H9 (cell line): ENCODE data around the gene NMRAL1. TPM values are rescaled to one million over a fixed set of nuclear protein-coding genes. Genes with fewer than 3 reads are reported as not detected.

Experiments
- DNase-seq: peaks from one replicate; pipeline ENCODE4 v3.0.0-alpha.2; 2017
- H2AFZ ChIP-seq: one replicate; pipeline ENCODE4 v1.6.1; 2013; ENCODE audit warnings: mild to moderate bottlenecking, low read length, control low read depth, moderate library complexity
- H2AK5ac ChIP-seq: 2 replicates; pipeline ENCODE4 v1.6.1; 2013; ENCODE audit warnings: low read length, control low read depth, mixed read lengths; ENCODE audit not compliant: insufficient read length
- H2BK120ac ChIP-seq: one replicate; pipeline ENCODE4 v1.6.1; 2013; ENCODE audit warnings: low read depth, mild to moderate bottlenecking, low read length, control low read depth, inconsistent platforms; ENCODE audit not compliant: poor library complexity, severe bottlenecking
- H2BK12ac ChIP-seq: 2 replicates; pipeline ENCODE4 v1.6.1; 2013; ENCODE audit warnings: low read length, control low read depth, mixed read lengths, low read depth; ENCODE audit not compliant: insufficient read length
- H2BK15ac ChIP-seq: 2 replicates; pipeline ENCODE4 v1.6.1; 2013; ENCODE audit warnings: low read depth, low read length, control low read depth
- H2BK20ac ChIP-seq: one replicate; pipeline ENCODE4 v1.6.1; 2013; ENCODE audit warnings: low read depth, mild to moderate bottlenecking, low read length, control low read depth, inconsistent platforms; ENCODE audit not compliant: poor library complexity, severe bottlenecking
- H2BK5ac ChIP-seq: 2 replicates; pipeline ENCODE4 v1.6.1; 2013; ENCODE audit warnings: low read length, control low read depth, mixed read lengths; ENCODE audit not compliant: insufficient read length
- H3K14ac ChIP-seq: 2 replicates; pipeline ENCODE4 v1.6.1; 2013; ENCODE audit warnings: low read length, control low read depth; ENCODE audit not compliant: insufficient read depth
- H3K18ac ChIP-seq: 2 replicates; pipeline ENCODE4 v1.6.1; 2013; ENCODE audit warnings: low read depth, mild to moderate bottlenecking, mixed read lengths, low read length, control low read depth; ENCODE audit not compliant: insufficient read length
- H3K23ac ChIP-seq: 2 replicates; pipeline ENCODE4 v1.6.1; 2013; ENCODE audit warnings: low read length, control low read depth, mixed read lengths, low read depth; ENCODE audit not compliant: insufficient read length
- H3K23me2 ChIP-seq: 2 replicates; pipeline ENCODE4 v1.6.1; 2013; ENCODE audit warnings: low read depth, mild to moderate bottlenecking, mixed read lengths, low read length, control low read depth; ENCODE audit not compliant: insufficient read length, poor library complexity, severe bottlenecking
- H3K27ac ChIP-seq: 2 replicates; pipeline ENCODE4 v1.5.1; 2013; ENCODE audit warnings: low read length, control low read depth, mixed read lengths, low read depth; ENCODE audit not compliant: insufficient read length
- H3K27me3 ChIP-seq: 2 replicates; pipeline ENCODE4 v1.6.1; 2013; ENCODE audit warnings: low read length, control low read depth, inconsistent platforms; ENCODE audit not compliant: insufficient read depth
- H3K4ac ChIP-seq: 2 replicates; pipeline ENCODE4 v1.6.1; 2013; ENCODE audit warnings: low read depth, mild to moderate bottlenecking, control low read depth, inconsistent platforms, low read length, moderate library complexity
- H3K4me1 ChIP-seq: 2 replicates; pipeline ENCODE4 v1.6.1; 2013; ENCODE audit warnings: low read length, control low read depth, inconsistent platforms; ENCODE audit not compliant: insufficient read depth
- H3K4me2 ChIP-seq: 2 replicates; pipeline ENCODE4 v1.6.1; 2013; ENCODE audit warnings: low read length, control low read depth, mixed read lengths; ENCODE audit not compliant: insufficient read length, insufficient read depth
- H3K56ac ChIP-seq: 2 replicates; pipeline ENCODE4 v1.6.1; 2013; ENCODE audit warnings: low read depth, mild to moderate bottlenecking, mixed read lengths, low read length, control low read depth; ENCODE audit not compliant: insufficient read length
- H3K79me1 ChIP-seq: 2 replicates; pipeline ENCODE4 v1.6.1; 2013; ENCODE audit warnings: low read depth, mild to moderate bottlenecking, moderate library complexity, low read length, control low read depth, inconsistent platforms; ENCODE audit not compliant: insufficient read depth, poor library complexity, severe bottlenecking
- H3K79me2 ChIP-seq: 2 replicates; pipeline ENCODE4 v1.6.1; 2013; ENCODE audit warnings: low read length, control low read depth, inconsistent platforms; ENCODE audit not compliant: insufficient read depth
- H3K9ac ChIP-seq: 2 replicates; pipeline ENCODE4 v1.6.1; 2013; ENCODE audit warnings: low read length, control low read depth, mixed read lengths; ENCODE audit not compliant: insufficient read length; ENCODE audit errors: extremely low read depth
- H3K9me3 ChIP-seq: one replicate; pipeline ENCODE4 v1.6.1; 2013; ENCODE audit warnings: low read depth, low read length, inconsistent platforms; ENCODE audit not compliant: control insufficient read depth
- H3T11ph ChIP-seq: one replicate; pipeline ENCODE4 v1.6.1; 2013; ENCODE audit warnings: mild to moderate bottlenecking, low read length, control low read depth, inconsistent platforms
- H4K20me1 ChIP-seq: one replicate; pipeline ENCODE4 v1.6.1; 2013; ENCODE audit not compliant: control insufficient read depth, insufficient read length, insufficient read depth
- H4K5ac ChIP-seq: 2 replicates; pipeline ENCODE4 v1.6.1; 2013; ENCODE audit warnings: low read depth, mild to moderate bottlenecking, mixed read lengths, low read length, control low read depth; ENCODE audit not compliant: insufficient read length
- H4K8ac ChIP-seq: replicated peaks from 2 replicates; pipeline ENCODE4 v1.6.1; 2013; ENCODE audit warnings: low read length, control low read depth, mixed read lengths, low read depth; ENCODE audit not compliant: insufficient read length
- H4K91ac ChIP-seq: 2 replicates; pipeline ENCODE4 v1.6.1; 2013; ENCODE audit warnings: low read depth, mild to moderate bottlenecking, moderate library complexity, mixed read lengths, low read length, control low read depth; ENCODE audit not compliant: insufficient read length
- H3K27ac Mint-ChIP-seq, 3 experiments: 2 replicates in 2 of 3; 3 replicates in 1 of 3; pipeline ENCODE4 v1.8.0; 2020 to 2021; ENCODE audit warnings: mixed read lengths in 3 of 3, mild to moderate bottlenecking in 1 of 3, moderate library complexity in 1 of 3
- H3K27me3 Mint-ChIP-seq: 2 replicates; pipeline ENCODE4 v1.8.0; 2021; ENCODE audit warnings: low read depth, mild to moderate bottlenecking, moderate library complexity, mixed read lengths
- H3K36me3 Mint-ChIP-seq, 3 experiments: 2 replicates in 2 of 3; 3 replicates in 1 of 3; pipeline ENCODE4 v1.8.0; 2020 to 2021; ENCODE audit warnings: low read depth in 3 of 3, mixed read lengths in 3 of 3; ENCODE audit not compliant: insufficient read depth in 1 of 3
- H3K4me1 Mint-ChIP-seq, 2 experiments: 2 replicates each; pipeline ENCODE4 v1.8.0; 2020; ENCODE audit warnings: mixed read lengths in 2 of 2
- H3K4me3 Mint-ChIP-seq, 2 experiments: 2 replicates in 1 of 2; 3 replicates in 1 of 2; pipeline ENCODE4 v1.8.0; 2020 to 2021; ENCODE audit warnings: mild to moderate bottlenecking in 2 of 2, mixed read lengths in 2 of 2, moderate library complexity in 1 of 2
- H3K9me3 Mint-ChIP-seq, 2 experiments: 2 replicates in 1 of 2; 3 replicates in 1 of 2; pipeline ENCODE4 v1.8.0; 2020; ENCODE audit warnings: mild to moderate bottlenecking in 2 of 2, mixed read lengths in 2 of 2, moderate library complexity in 1 of 2
- CTCF ChIP-seq: fragments of 200-600 bp; sonication (generic); conservative IDR thresholded peaks from 3 replicates; pipeline ENCODE4 v1.8.0; 2021; ENCODE audit warnings: antibody characterized with exemption, mild to moderate bottlenecking
- WGBS: extraction: QIAGEN DNeasy Blood & Tissue Kit; methylation state at CpG from one replicate; pipeline ENCODE4 v1.1.7; 2013; ENCODE audit warnings: missing lambda C conversion rate, low lambda C conversion rate, mixed read lengths; ENCODE audit not compliant: insufficient read length; ENCODE audit errors: extremely low coverage; 5-methylcytosine and 5-hydroxymethylcytosine counted together
- total RNA-seq: library from RNA; stranded (reverse); gene quantifications from 2 replicates; pipeline ENCODE4 v1.2.1, GENCODE V29; 2021

NMRAL1 gene
- total RNA-seq, 1 experiment from 2014 or later = 78.9 TPM

GRCh38 chr16:4510747-4511426, 36.5 kb upstream of the NMRAL1 start:
- no peak overlapping the region for H3K14ac ChIP-seq
- no peak overlapping the region for H2AK5ac ChIP-seq
- no CpG with 5 or more reads among the region's 14 CpGs for WGBS
- no peak overlapping the region for H2AFZ ChIP-seq
- peak overlapping the region in 1 of 2 experiments; percentile 67; a peak in 1 of 5 replicates for H3K4me3 Mint-ChIP-seq
- no peak overlapping the region for H2BK5ac ChIP-seq
- no peak overlapping the region for H2BK15ac ChIP-seq
- H3K79me1 ChIP-seq = no peaks in the 10 kb centered on the region
- H4K5ac ChIP-seq = no peak overlapping the region
- H3K18ac ChIP-seq = no peak overlapping the region
- H3K9me3 ChIP-seq = no peaks in the 10 kb centered on the region
- H3K4ac ChIP-seq = no peak overlapping the region
- no peak overlapping the region for H2BK20ac ChIP-seq
- H3K27ac ChIP-seq = no peak overlapping the region
- H4K8ac ChIP-seq = no peak overlapping the region
- H3K56ac ChIP-seq = no peak overlapping the region
- no peak overlapping the region for H3T11ph ChIP-seq
- H3K9me3 Mint-ChIP-seq = no peaks in the 10 kb centered on the region
- H3K23ac ChIP-seq = no peak overlapping the region
- H3K23me2 ChIP-seq = no peaks in the 10 kb centered on the region
- no peak for DNase-seq
- peak overlapping the region; percentile 9 to 65 (median 46); a peak in 3 of 7 replicates for H3K27ac Mint-ChIP-seq
- peaks cover 8 to 15% of the 10 kb centered on the region in 2 experiments; a peak in 3 of 4 replicates for H3K4me1 Mint-ChIP-seq
- H4K91ac ChIP-seq = no peak overlapping the region
- H4K20me1 ChIP-seq = no peaks in the 10 kb centered on the region
- H2BK12ac ChIP-seq = no peak overlapping the region
- no peaks in the 10 kb centered on the region for H3K79me2 ChIP-seq
- no peaks in the 10 kb centered on the region for H3K4me1 ChIP-seq
- H3K9ac ChIP-seq = no peak overlapping the region
- H3K27me3 Mint-ChIP-seq = no peaks in the 10 kb centered on the region; the same call in 1 of the 2 replicates
- H2BK120ac ChIP-seq = no peak overlapping the region
- no peak overlapping the region for H3K4me2 ChIP-seq
- TF ChIP-seq CTCF = no peak
- no peaks in the 10 kb centered on the region for H3K27me3 ChIP-seq
- H3K36me3 Mint-ChIP-seq = peaks cover 16 to 55% (median 42%) of the 10 kb centered on the region in 3 experiments; a peak in 6 of 7 replicates
